CD4-positive, alpha-beta T cell treated with Interleukin-15 for 1 hour (primary cell): ENCODE data around the gene PARD3.
"Not testable (repeated sequence)": the region's sequence is repeated elsewhere in the genome, so short reads cannot be mapped to it uniquely, and the experiment has no call there.

Experiments
- DNase-seq: peaks from one replicate; pipeline ENCODE4 v3.0.0-alpha.2; 2020

The PARD3 gene

DNA sequence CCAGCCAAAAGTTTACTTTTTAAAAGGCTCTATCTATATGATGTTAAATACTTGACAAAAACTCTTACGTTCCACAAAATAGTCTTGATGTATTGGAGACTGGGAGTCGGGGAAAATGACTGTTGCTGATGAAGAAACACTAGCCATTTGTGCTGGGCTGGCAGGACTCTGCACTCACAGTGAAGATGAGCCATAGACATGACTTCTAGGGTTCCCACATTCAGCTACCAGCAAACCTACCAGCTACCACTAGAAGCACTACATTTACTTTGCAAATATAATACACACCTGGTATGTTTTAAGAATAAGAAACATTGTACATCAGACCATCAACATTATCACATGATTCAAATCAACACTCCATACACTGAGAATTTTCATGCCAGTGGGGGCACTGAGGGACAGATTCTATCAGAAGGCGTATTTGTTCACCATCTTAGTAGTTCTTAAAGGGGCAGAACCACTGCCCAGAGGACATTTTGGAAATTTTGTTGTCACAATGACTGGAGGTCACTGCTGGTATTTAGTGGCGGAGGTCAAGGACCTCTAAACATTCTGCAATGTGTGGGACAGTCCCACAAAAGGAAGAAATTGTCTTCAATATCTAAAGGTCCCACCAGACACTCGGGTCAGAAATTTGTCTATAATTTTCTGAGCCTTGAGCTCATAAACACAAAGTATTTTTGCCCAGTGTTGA lies 52.3 kb downstream of the PARD3 start:
- no peak for DNase-seq

DNA sequence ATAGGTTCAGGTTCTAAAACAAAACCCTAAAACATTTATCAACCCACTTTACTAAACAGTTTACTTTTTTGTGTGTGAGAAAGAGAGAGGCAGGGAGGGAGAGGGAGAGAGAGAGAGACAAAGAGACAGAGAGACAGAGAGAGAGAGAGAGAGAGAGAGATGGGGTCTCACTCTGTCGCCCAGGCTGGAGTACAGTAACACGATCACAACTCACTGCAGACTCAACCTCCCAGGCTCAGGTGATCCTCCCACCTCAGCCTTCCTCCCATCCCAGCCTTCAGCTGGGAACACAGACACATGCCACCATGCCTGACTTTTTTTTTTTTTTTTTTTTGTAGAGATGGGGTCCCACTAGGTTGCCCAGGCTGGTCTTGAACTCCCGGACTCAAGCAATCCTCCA lies 52.9 kb downstream of the PARD3 start:
- no peak for DNase-seq

DNA sequence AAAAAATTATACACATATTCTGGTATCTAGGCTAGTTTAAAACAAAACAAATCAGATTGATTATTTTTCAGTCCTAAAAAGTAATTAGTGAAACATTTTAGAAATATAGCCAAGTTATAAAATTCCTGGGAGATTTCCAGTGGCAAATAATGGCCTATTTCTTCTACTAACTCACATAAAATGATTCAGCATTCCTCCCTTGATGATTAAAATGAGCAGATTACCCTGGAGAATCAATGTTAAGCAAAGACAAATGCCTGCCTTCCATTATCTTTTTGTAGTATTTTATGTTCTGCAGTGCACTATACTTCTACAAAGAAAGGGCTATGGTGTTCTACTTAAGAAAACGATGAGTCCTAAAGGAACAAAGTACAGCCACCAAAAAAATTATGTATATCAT lies 53.6 kb downstream of the PARD3 start:
- DNase-seq: no peak

DNA sequence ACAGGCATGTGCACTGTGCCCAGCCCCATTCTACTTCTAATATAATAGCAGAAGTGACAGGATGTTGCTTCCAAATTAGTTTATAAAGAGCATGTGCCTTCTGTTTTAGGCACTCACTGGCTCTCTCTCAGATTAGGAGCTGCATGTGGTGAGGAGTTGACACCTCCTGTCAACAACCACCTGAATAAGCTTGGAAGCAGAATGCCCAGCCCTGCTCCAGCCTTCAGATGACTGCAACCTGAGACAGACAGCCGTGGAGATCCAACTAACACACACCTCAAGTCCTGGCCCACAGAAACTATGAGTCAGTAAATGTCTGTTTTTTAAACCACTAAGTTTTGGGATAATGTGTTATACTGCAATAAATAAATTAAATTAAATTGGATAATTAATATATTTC lies 54.5 kb downstream of the PARD3 start:
- DNase-seq: no peak

DNA sequence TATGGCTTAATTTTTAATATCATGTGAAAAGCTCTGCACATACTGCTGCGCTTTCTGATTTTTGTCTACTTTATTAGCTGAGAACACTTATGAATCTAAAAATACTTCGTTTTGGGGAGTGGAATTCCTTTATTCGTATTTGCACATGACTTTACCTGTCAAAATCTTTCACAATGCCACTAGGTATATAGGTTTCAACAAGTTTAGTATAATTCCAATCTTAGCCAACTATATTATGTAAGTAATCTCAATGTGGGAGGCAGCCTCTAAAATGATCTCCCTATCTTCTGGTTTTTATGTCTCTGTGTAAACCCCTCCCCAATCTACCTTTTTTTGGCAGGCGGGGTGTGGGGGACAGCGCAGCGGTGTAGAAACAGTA lies 55.3 kb downstream of the PARD3 start:
- no peak for DNase-seq

DNA sequence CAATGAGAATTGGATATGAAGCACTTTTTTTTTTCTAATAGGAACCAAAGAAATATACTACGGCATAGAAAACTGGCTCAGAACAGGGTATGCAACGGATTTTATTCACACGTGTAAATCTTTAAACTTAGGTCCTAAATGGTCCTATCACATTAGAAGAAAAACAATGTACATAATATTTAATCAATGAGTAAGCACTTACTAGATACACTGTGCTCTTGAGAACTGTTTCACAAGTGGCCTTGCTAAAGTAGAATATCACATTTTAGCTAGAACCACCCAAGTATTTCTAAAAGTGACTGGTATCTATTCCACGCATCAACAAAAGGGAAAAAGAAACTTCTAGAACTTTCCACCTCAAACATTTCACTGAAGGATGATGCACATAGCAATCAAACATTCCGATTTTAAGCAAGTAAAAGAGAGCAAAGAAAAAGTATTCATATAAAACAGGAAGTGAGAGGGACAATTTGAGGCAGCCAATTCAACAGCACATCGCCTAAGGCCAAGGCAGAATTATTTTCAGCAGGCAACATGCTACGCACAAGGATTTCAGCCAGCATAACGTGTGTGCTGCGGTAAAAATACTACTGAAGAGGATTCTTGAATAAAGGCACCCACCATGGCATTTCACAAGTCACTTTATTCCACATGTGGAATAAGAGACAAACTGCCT lies 55.8 kb downstream of the PARD3 start:
- DNase-seq: no peak

DNA sequence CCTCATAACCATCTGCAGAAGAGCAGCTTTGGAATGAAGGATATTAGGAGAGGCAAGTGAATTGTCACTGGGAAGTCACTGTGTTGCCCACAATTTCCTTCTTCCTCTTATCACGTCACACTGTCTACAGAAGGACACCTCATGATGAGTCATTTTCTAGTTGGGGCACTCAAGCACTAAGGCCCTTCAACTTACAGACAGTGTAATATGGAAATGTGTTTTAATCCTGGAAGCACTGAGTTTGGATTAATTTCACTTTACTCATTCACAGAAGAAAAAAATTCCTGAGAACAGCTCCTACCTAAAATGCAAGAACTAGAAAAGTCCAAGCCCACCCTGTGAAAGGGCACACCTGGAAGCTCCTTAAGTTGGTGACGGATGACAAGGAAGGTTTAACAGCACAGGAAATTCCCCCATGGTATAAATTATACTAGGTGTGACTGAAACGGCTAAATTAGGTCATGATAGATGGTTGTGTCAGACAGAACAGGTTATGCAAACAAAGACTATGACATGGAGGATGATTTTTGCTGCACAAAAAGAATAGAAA lies 56.6 kb downstream of the PARD3 start:
- DNase-seq: no peak

DNA sequence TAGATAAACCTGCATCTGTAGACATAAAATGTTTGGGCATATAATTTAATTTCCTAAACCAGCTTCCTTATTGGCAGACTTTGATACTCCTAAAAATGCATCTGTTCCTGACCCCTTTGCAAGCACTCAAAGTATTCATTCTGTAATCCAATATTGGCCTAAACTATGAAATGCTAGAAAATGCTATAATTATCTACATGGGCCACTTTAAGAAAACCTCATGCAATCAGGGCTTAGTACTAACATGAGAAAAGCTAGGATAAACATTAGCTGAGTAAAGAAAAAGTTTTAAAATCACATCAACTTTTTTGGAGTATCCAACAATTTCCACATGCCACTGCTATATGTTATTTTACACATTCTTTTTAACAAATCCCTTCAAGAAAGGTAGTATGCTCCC lies 57.2 kb downstream of the PARD3 start:
- DNase-seq: no peak

DNA sequence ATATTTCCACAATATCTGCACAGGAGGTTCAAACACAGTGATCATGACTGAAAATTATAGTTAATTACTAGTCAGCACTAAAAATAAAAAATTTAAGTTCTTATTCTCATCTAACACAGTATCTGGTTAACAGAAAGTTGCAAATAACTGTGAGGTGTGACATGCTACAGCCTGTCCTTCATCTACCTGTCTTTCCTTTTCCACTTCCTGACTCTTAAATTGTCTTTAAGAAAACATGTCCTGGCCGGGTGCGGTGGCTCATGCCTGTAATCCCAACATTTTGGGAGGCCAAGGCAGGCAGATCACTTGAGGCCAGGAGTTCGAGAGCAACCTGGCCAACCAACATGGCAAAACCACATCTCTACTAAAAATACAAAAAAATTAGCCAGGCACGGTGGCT lies 57.9 kb downstream of the PARD3 start:
- not testable (repeated sequence) for DNase-seq

DNA sequence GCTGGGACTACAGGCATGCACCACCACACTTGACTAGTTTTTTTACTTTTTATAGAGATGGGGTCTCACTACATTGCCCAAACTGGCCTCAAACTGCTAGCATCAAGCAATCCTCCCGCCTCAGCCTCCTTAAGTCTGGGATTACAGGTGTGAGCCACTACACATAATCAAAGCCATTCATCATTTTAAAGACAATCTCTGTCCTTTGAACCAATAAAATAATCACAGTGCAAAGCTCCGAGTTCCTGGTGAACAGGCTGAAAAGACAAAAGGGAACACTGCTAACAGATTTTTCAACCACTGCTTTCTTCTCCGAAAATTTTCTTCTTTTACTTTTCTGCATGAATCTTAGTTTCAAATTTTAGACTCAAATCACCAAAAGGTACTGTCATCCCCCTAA lies 58.5 kb downstream of the PARD3 start:
- no peak for DNase-seq

DNA sequence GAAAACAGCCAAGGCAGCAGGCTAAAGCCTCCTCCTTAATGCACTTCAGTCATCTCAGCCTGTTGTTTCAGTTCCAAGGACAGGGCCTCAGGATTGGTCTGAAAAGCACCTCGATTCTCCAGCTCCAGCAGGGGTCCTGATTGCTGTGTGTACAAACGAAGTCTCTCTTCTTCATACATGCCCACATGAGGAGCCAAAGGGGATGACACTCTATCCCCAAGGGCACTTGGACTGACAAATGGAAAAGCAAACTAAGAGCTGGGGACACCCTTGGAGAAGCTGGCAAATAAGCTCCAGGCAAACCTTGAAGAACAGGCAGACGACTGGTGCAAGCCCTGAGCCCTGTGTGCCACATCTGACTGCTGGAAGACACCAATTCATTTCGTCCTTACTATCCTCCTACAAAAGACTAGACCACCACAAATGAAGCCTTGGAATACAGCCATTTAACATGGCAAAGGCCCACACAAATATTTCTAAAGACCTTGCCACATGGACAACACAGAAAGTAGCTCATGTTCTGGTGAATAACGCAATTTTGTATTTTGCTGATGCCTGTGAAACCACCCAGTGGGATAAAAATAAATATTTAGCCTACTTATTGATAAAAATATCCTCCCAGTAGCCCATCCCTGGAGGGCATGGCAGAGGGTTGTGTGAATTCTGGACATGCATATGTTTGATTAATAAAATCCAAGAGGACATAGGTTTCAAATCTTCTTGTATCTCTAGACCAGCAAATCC lies 61.9 kb downstream of the PARD3 start:
- DNase-seq: no peak

DNA sequence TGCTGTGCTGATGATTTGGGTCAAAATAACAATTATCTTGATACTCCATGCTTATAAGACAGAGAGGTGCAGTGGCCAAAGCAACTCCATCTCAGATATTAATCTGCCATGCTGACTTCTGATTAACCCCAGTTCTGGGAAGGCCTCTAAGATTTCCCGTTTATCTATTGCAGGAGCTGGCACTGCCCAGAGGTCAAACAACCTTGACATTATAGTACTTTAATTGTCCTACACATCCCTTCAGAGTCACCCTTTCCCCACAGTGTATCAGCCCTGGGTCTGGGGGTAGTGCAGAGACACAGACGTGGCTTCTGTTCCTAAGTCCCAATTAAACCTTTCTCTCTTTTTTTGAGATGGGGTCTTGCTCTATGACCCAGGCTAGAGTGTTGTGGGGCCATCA lies 63.8 kb downstream of the PARD3 start:
- DNase-seq: no peak

DNA sequence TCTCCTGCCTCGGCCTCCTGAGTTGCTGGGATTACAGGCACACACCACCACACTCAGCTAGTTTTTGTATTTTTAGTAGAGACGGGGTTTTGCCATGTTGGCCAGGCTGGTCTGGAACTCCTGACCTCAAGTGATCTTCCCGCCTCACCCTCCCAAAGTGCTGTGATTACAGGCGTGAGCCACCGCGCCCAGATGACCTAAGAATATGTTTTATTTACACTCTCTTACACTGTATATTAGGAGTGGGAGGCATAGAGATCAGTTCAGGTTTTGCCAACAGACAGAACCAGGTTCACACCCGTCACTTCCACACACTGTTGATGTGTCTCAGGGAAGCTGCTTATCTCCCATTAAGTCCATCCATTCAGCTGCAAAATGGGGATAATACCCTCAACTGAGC lies 64.3 kb downstream of the PARD3 start:
- DNase-seq: not testable (repeated sequence)

DNA sequence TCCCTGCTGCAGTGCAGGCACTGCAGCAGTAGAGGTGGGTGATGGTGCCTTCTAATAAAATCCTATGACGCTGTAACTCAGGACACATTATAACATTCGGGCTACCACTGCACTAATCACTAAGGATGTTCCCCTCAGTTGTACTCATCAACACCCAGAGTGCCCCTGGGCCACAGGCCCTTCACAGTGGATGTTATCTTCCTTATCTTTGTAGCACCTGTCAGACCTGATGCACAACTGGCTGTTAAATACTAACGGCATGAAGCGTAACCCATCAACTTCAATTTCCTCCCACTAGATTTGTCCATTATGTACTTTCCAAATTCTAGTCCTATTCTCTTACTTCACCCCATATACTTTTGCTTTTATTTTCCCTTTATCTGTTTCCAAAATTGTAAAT lies 66.3 kb downstream of the PARD3 start:
- no peak for DNase-seq

DNA sequence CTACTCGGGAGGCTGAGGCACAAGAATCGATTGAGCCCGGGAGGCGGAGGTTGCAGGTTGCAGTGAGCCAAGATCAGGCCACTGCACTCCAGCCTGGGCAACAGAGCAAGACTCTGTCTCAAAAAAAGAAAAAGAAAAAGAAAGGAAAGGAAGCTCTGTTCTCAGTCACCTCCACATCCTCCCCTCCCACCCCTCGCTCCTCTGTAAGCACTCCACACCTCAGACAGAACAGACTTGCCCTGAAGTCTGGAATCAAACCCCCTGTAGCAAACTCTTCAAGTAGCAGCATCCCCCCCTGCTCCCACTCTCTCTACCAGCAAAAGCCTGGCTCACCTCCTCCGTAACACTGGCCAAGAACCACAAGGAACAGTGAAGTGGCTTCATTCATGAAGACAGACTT lies 66.7 kb downstream of the PARD3 start:
- no peak for DNase-seq

DNA sequence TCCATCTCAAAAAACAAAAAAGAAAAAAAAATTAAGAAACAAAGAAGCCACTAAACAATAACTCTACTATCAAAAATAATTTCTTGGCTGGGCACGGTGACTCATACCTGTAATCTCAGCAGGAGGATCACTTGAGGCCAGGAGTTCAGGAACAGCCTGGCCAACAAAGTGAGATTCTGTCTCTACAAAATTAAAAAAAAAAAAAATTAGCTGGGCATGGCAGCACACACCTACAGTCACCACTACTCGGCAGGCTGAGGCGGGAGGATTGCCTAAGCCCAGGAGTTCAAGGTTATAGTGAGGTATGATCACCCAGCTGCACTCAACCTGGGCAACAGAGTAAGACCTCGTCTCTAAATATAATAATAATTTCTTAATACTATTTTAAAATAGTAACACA lies 69.0 kb downstream of the PARD3 start:
- no peak for DNase-seq

DNA sequence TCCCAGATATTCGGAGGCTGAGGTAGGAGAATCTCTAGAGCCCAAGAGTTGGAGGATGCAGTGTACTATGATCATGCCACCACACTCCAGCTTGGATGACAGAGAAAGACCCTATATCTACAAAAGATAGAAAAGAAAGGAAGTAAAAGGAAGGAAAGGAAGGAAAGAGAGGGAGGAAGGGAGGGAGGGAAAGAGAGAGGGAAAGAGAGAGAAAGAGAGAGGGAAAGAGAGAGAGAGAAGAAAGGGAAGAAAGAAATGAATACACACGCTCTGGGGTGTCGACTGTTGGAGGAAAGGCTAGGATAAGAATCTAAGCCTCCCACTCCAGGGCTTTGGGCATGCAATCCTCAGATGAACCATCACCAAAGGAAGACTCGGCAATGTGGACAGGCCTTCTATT lies 69.9 kb downstream of the PARD3 start:
- no peak for DNase-seq

DNA sequence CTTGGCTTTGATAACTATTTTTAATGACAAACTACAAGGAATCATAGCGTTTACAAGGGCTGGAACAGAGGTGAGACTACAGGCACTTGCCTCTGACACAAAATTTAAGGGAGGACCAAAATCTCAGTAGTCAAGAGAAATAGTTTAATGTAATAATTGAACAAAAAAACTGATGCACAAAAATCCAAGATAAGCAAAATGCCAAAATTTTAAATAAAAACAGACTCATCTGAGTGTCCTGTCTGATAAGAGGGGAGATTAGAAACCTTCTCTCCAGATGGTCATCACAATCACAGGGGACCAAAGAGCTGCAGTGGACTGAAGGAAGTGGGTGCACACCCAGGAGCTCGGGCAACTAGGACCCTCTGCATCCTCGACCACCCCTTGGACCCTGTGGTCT lies 70.5 kb downstream of the PARD3 start:
- DNase-seq: no peak

DNA sequence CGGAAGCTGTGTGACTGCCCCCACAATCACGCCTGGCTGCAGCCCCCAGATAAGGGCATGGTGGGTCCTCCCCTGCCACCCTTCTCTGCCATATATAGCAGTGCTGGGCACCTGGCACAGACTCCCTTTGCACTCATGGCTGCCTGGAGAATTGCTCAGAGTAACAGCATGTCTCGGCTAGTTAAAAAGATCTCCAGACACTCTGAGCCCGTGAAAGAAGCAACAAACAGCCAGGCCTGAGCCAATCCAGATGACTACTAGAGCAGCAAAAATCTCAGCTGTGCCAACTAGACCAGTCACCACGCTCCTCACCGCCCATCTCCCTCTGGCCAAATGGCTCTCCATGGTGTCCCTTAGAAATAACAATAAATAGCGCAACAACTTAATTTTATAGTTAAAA lies 71.3 kb downstream of the PARD3 start:
- no peak for DNase-seq

DNA sequence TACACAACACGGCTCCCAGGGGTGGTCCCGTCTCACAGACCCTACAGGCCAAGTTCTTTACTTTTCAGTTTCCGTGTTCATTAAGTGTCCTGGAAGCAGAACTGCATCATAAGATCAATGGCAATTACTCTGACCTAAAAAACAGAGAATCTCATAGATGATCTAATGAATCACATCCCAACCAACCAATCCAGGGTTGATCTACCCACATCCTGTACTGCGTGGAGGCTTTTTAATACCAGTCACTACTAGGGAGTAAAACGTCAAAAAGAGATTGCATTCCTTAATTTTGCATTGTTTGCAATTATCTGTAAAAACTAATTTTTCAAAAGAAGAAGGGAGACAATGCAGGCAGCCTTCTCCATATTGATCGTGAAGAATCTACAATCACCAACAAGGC lies 72.6 kb downstream of the PARD3 start:
- no peak for DNase-seq

DNA sequence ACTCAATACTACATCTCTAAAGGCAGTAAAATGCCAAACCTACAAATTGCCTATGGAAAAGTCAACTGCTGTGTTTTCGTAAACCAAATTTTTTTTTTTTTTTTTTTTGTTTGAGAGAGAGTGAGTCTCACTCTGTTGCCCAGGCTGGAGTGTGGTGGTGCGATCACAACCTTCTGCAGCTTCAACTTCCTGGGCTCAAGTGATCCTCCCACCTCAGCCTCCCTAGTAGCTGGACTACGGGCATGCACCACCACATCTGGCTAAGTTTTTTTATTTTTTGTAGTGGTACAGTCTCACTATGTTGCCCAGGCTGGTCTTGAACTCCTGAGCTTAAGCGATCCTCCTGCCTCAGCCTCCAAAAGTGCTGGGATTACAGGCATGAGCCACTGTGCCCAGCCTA lies 74.0 kb downstream of the PARD3 start:
- not testable (repeated sequence) for DNase-seq

DNA sequence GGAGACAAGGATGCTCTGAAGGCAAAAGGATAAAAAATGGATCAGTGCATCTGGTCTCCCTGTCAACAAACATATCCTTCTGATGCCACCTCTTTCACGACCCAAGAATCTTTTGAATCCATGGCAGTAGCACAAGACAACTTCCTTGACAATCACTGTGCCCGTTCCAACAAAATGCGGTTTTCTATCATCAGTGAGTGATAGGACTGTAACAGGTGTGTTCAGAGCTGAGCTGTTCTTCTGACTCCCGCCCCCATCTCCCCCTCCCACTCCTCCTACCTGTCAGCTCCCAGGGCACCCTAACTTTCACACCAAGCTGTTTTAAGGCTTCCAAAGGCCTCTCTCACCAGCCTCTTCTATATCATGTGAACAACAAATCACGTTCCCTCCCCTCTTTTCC lies 74.8 kb downstream of the PARD3 start:
- no peak for DNase-seq

DNA sequence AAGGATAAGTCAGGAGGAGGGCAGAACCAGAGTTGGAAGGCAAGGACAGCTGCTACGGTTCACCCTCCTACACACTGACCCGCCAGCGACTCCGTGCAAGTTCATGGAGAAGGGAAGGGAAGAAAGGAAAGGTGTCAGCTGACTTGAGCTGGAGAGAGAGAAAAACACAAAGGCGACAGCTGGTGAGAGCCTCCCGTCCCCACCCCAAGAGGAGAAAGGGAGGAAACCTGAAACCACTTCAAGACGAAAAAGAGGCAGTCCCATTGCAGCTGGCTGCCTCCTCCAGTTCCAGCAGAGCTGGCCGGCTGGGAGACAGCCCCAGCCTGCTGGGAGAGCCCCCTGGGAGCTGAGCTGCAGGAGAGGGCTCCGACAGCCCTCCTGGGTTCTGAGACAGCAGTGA lies 75.2 kb downstream of the PARD3 start:
- DNase-seq: no peak

DNA sequence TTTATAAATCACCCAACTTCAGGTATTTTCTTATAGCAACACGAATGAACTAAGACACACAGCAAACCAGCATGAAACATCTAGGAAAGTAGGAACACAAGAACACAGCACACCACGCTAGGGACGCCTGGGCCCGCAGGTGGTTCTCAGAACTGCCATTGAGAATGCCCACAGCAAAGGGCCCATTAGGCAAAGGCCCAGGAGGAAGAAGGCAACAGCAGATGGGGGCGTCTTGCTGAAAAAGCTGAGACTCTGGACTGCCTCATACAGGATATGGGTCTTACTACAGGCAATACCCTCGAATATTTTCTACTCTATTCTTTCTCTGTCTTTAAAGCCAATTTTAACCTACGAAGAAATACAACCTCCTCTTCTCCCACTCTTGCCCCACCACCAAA lies 77.3 kb downstream of the PARD3 start:
- DNase-seq: no peak
